ENCODE data around the gene TAF1C. TPM values are rescaled to one million over a fixed set of nuclear protein-coding genes. Genes with fewer than 3 reads are reported as not detected.
A peak's percentile ranks its signal among the peaks of the same experiment; 100 is the strongest.

Gene TAF1C
- total RNA-seq, 1 donor from 2014 or later = 94.7 TPM

DNA sequence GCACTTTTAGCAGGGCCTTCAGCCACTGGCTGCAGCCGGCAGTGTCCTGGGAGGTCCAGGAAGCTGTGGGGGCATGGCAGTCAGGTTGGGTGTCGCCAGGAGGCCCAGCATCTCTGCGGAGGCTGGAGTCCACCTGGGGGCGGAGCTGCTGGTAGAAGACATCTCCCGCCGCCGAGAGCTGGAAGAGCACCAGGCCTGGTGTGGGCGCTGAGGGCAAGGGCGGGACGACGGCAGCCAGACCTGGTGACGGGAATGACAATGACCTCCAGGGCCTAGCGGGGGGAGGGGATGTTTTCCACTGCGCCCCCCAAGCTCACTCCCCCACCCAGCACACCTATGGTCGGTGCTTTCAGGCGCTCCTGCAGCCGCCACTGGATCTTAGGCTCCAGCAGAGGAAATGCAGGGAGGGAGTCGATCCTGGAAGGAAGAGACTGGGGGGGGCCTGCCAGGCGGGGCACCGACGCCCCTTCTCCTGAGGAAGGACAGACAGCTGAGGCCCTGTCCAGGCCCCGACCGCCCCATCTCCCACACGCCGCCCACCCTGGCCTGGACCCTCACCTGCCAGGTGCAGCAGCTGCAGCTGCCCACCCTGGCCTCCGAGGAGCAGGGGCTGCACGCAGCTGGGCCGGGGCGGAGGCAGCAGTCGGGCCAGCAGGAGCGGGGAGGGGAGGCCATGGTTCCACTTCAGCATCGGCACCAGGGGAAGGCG lies 7.1 kb downstream of the TAF1C start:
- Mint-ChIP-seq H3K4me1 (ENCODE audit: low read depth) (peaks cover 4% of the 10 kb centered on the region), H3K4me3 (ENCODE audit: low read depth) (no peak overlapping the region), H3K36me3 (ENCODE audit: insufficient read depth) (peaks cover 11% of the 10 kb centered on the region), H3K27me3 (no peaks in the 10 kb centered on the region), H3K27ac (no peak overlapping the region), H3K9me3 (ENCODE audit: low read depth) (no peaks in the 10 kb centered on the region)
- TF ChIP-seq, protein P1, sequence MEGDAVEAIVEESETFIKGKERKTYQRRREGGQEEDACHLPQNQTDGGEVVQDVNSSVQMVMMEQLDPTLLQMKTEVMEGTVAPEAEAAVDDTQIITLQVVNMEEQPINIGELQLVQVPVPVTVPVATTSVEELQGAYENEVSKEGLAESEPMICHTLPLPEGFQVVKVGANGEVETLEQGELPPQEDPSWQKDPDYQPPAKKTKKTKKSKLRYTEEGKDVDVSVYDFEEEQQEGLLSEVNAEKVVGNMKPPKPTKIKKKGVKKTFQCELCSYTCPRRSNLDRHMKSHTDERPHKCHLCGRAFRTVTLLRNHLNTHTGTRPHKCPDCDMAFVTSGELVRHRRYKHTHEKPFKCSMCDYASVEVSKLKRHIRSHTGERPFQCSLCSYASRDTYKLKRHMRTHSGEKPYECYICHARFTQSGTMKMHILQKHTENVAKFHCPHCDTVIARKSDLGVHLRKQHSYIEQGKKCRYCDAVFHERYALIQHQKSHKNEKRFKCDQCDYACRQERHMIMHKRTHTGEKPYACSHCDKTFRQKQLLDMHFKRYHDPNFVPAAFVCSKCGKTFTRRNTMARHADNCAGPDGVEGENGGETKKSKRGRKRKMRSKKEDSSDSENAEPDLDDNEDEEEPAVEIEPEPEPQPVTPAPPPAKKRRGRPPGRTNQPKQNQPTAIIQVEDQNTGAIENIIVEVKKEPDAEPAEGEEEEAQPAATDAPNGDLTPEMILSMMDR (IDR thresholded peaks at IDR 0.05; ENCODE audit: unreplicated experiment) = no peak
- no peak for DNase-seq (ENCODE audit: low spot score, unreplicated experiment)

DNA sequence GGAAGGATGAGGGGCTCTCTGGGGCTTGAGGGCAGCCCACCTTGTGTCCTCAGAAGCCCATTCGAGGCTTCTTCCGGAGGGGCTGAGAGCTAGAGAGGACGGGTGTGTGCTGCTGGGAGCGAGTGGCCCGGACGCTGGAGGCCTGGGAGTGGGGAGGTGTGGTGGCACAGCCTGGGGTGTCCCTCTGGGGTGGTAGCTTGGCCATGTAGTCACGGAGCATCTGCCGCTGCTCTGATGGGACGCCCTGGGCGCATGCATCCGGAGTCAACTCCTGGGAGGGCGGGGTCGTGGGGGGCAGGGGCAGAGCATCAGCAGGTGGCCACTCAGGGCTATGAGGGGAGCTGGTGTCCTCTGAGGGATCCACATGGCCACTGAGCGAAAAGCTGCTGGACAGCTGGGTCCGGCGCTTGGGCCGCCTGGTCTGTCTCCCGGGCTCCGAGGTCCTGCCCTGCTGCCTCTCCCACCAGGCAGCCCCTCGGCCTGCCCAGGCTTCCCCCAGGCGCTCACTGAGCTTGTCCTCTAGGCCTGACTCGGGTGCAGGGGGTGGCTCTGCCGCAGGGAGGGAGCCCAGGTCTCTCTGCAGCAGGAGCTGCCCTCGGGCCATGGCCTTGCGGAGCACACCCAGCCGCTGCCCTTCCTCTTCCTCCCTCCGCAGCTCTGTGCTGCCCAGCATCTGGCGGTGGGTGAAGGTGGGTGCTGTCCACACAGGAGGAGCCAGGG lies 7.8 kb downstream of the TAF1C start:
- TF ChIP-seq, protein P1 (IDR thresholded peaks at IDR 0.05; ENCODE audit: unreplicated experiment) = no peak
- no peak for DNase-seq (ENCODE audit: low spot score, unreplicated experiment)
- Mint-ChIP-seq H3K27ac (no peak overlapping the region), H3K4me1 (ENCODE audit: low read depth) (peaks cover 4% of the 10 kb centered on the region), H3K36me3 (ENCODE audit: insufficient read depth) (peaks cover 6% of the 10 kb centered on the region), H3K27me3 (no peaks in the 10 kb centered on the region), H3K4me3 (ENCODE audit: low read depth) (no peak overlapping the region), H3K9me3 (ENCODE audit: low read depth) (no peaks in the 10 kb centered on the region)

DNA sequence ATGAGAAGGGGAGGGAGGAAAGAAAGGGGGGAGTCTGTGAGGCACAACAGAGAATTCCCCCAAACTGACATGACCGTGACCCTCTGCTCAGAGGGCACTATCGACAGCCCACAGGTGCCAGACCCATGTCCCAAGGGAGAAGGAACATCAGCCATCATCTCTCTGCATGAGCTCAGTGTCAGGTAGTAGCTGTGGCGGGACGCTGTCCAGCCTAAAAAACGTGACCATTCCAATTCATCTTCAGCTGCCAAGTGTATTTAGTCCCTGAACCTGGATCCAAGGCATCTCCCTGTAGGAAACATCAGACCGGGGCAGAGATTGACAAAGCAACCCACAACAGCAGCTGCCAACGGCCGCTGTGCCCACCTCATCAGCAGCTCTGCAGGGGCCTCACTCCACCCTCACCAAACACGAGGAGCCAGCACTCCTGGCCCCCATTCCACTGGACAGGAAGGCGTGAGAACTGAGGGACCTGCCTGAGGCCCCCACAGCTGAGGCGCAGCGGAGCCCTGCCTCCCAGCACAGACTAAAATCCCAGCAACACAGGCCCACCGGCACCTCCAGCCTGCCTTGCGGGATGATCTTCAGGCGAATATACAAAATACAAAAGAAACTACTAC lies 8.6 kb downstream of the TAF1C start:
- Mint-ChIP-seq H3K27ac (peak overlapping the region; percentile 80), H3K4me3 (ENCODE audit: low read depth) (no peak overlapping the region), H3K4me1 (ENCODE audit: low read depth) (peaks cover 4% of the 10 kb centered on the region), H3K36me3 (ENCODE audit: insufficient read depth) (peaks cover 4% of the 10 kb centered on the region), H3K27me3 (no peaks in the 10 kb centered on the region), H3K9me3 (ENCODE audit: low read depth) (no peaks in the 10 kb centered on the region)
- no peak for DNase-seq (ENCODE audit: low spot score, unreplicated experiment)
- TF ChIP-seq, protein P1 (IDR thresholded peaks at IDR 0.05; ENCODE audit: unreplicated experiment) = no peak

DNA sequence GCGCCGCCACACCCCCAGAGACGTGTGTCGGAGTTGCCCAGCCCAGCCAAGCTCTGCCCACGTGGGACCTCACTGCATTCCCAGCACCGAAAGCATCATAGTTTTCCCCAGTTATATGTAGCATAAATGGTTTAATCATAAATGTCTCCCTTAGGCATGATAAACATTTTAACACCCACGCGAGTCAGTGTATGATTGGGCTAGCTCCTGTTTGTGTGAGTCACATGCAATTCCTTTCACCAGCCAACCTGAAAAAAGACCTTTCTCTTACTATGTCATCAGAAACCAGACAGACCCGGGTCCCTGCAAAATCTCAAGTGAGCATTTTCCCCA lies 9.2 kb downstream of the TAF1C start:
- H3K36me3 Mint-ChIP-seq (ENCODE audit: insufficient read depth) = peaks cover 2% of the 10 kb centered on the region
- H3K27ac Mint-ChIP-seq = peak overlapping the region; percentile 80
- TF ChIP-seq, protein P1 (IDR thresholded peaks at IDR 0.05; ENCODE audit: unreplicated experiment) = no peak
- DNase-seq (ENCODE audit: low spot score, unreplicated experiment) = no peak
- H3K4me1 Mint-ChIP-seq (ENCODE audit: low read depth) = peaks cover 4% of the 10 kb centered on the region
- no peak overlapping the region for H3K4me3 Mint-ChIP-seq (ENCODE audit: low read depth)
- H3K27me3 Mint-ChIP-seq = no peaks in the 10 kb centered on the region
- H3K9me3 Mint-ChIP-seq (ENCODE audit: low read depth) = no peaks in the 10 kb centered on the region

DNA sequence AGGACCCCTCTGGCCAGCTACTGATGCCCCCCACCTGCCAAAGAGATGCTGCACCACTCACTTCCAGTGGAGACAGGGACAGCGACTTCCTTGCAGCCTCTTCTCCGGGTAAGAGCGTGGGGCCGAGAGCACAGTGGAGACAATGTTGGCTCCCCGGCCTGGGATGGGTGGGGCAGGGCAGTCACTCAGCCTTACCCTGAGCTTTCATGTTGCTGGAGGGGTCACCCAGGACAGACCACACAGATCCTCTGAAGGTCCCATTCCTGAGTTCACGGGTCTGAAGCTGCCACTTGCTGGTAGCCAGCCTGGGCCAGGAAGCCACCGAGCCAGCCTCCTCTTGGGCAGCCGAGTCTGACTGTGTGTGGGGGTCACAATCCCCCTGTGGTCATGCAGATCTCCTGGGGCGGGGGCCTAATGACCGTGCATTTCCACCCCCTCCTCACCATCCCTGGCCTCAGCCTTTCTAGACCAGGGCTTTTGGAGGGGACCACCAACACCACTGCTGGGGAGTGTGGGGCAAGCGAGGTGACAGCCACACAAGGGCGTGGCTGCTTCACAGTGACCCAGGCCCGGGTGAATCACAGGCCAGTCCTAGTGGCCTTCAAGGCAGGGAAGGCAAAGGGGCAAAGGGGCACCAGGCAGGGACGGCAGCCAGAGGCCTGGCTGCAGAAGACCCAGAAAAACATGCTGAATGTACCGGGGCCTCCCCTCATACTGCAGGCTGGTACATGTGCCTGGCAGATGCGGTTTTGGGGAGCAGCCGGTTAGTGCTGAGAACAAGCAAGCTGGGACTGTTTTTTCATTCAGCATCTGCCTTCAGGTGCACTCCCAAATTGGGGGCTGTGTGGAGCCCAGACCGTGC lies 10.4 kb downstream of the TAF1C start:
- H3K4me3 Mint-ChIP-seq (ENCODE audit: low read depth) = no peak overlapping the region
- peaks cover 1% of the 10 kb centered on the region for H3K36me3 Mint-ChIP-seq (ENCODE audit: insufficient read depth)
- H3K9me3 Mint-ChIP-seq (ENCODE audit: low read depth) = no peaks in the 10 kb centered on the region
- peak overlapping the region; percentile 24 for H3K27ac Mint-ChIP-seq
- no peaks in the 10 kb centered on the region for H3K27me3 Mint-ChIP-seq
- peaks cover 4% of the 10 kb centered on the region for H3K4me1 Mint-ChIP-seq (ENCODE audit: low read depth)
- TF ChIP-seq, protein P1 (IDR thresholded peaks at IDR 0.05; ENCODE audit: unreplicated experiment) = no peak
- DNase-seq (ENCODE audit: low spot score, unreplicated experiment) = no peak

Measured in progenitor cell of endocrine pancreas (in vitro differentiated cells).